ENCODE data around the gene BAIAP2.
"Not testable (repeated sequence)": the region's sequence is repeated elsewhere in the genome, so short reads cannot be mapped to it uniquely, and the experiment has no call there.

The BAIAP2 gene

DNA sequence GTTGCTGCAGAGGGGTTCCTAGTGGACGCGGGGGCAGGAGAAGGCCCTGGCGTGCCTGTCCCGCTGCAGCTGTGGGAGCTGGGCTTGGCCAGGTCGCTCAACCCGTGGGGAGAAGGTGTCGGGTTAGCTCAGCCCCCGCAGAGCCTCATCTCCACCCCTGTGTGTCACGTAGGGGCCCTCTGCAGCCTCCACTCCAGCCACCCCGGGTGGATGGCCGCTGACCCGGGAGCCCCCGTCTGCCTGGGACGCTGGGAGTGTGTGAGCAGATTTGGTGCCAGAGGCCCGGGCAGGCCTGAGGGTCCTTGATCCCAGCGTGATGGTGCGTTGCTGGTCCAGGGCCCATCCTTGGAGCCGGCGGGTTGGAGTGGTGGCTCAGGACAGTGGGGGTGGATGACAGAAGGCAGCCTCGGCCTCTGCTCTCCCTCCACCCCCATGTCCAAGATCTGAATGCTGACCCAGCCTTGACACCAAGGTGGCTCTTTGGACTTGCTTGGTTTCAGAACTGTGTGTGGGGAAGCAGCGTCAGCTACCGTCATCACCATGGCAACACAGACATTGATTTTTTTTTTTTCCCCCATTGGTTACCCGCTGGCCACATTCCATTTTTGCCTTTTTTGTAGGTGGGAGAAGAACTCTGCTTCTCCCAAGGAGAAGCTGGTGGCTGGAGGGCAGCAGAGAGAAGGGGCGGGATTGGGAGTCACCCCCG is 35.7 kb downstream of the BAIAP2 start:
- no peak overlapping the region for H3K4me3 Mint-ChIP-seq
- ATAC-seq (no peak), DNase-seq (ENCODE audit: low spot score in 2 of 2) (no peak)
- H3K36me3 Mint-ChIP-seq, result no peaks in the 10 kb centered on the region
- H3K27ac Mint-ChIP-seq, result no peak overlapping the region
- H3K9me3 Mint-ChIP-seq, result no peaks in the 10 kb centered on the region
- H3K4me1 Mint-ChIP-seq, result no peaks in the 10 kb centered on the region

- no peaks in the 10 kb centered on the region for H3K36me3 Mint-ChIP-seq
- no peaks in the 10 kb centered on the region for H3K9me3 Mint-ChIP-seq
- H3K4me3 Mint-ChIP-seq, result no peak overlapping the region
- no peak for ATAC-seq
- DNase-seq (ENCODE audit: low spot score in 2 of 2), result no peak
- H3K27ac Mint-ChIP-seq, result no peak overlapping the region
- H3K4me1 Mint-ChIP-seq, result no peaks in the 10 kb centered on the region
Observed at GRCh38 chr17:81071761-81072741, 37.1 kb downstream of the BAIAP2 start.

DNA sequence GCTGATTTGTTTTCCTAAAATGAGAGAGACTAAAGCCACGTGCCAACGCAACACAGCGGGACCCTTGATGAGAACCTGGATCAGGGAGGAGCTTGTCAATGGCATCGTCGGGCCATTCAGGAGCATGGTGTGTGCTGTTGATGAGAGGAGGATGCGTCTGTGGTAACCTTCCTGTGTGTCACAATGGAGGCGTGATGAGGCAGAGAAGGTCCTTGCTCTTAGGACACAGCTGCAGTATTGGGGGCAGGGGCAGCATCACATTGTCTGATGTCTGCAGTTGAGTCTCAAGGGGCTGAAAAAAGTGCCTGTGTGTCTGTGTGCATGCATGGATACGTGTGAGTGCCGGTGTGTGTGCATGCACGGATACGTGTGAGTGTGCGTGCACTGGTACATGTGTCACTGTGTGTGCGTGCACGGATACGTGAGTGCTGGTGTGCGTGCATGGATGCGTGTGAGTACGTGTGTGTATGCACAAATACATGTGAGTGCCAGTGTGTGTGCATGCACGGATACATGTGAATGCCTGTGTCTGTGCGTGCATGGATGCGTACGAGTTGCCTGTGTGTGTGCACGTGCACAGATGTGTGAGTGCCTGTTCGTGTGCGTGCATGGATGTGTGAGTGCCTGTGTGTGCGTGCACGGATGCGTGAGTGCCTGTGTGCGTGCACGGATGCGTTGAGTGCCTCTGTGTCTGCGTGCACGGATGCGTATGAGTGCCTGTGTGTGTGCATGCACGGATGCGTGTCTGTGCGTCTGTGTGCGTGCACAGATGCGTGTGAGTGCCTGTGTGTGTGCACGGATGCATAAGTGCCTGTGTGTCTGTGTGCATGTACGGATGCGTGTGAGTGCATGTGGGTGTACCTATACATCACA is 39.3 kb downstream of the BAIAP2 start:
- H3K27ac Mint-ChIP-seq, result peak overlapping the region; percentile 18

DNA sequence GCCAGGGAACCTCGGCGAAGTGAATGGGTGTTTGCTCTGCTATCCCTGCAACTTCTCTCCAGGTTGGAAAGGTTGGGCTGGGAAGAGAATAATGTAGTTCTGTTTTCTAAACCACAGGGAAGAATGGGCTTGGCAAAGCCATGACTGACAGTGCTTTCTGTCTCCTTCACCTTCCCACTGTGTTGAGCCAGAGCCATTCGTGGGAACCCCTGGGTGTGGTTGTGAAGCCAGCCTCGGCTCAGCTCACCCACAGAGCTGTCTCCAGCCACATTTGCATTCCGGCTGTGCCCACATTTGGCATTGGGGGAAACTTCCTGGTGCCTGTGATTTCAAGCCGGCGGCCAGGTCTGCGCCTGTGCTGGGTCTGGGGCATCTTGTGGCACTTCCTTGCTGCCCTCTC is 39.9 kb downstream of the BAIAP2 start:
- no peaks in the 10 kb centered on the region for H3K36me3 Mint-ChIP-seq

More for the DNA sequence above, 39.3 kb downstream of the BAIAP2 start:
- Mint-ChIP-seq H3K4me1 (peaks cover under 1% of the 10 kb centered on the region), H3K9me3 (no peaks in the 10 kb centered on the region), H3K36me3 (no peaks in the 10 kb centered on the region), H3K4me3 (no peak overlapping the region)
- no peak for DNase-seq (ENCODE audit: low spot score in 2 of 2)
- ATAC-seq, result no peak

GRCh38 chr17:81075307-81075706 is 40.4 kb downstream of the BAIAP2 start:
- Mint-ChIP-seq H3K9me3 (no peaks in the 10 kb centered on the region), H3K27ac (no peak overlapping the region), H3K4me3 (no peak overlapping the region), H3K4me1 (peaks cover 8% of the 10 kb centered on the region), H3K36me3 (no peaks in the 10 kb centered on the region)
- no peak for DNase-seq (ENCODE audit: low spot score in 2 of 2)
- no peak for ATAC-seq

More for the DNA sequence above, 39.9 kb downstream of the BAIAP2 start:
- H3K4me1 Mint-ChIP-seq, result peaks cover 7% of the 10 kb centered on the region
- ATAC-seq (no peak), DNase-seq (ENCODE audit: low spot score in 2 of 2) (no peak)
- H3K27ac Mint-ChIP-seq, result no peak overlapping the region
- no peaks in the 10 kb centered on the region for H3K9me3 Mint-ChIP-seq
- no peak overlapping the region for H3K4me3 Mint-ChIP-seq

DNA sequence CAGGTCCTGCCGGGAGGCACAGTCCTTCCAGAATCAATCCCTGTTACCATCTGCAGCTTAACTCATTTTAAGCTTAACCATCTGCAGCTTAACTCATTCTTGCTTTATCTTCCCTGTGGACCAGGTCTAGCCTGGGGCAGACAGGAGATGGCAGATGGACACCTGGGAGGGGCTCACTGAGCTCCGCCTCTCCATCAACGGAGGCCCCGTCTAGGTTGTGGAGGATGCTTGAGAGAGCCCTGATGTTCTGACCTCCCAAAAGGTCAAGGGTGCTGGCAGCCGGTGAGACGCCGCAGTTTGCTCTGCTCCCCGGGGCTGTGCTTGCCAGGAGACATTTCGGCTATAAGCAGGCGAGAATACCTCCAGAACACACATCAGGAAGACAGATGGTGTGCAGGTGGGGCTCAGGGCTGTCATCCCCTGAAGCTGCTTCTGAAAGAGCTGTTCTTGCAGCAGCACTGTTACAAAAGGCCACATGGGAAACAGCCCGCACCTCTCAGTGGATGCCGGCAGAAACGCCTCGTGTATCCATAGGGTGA is 41.3 kb downstream of the BAIAP2 start:
- no peak overlapping the region for H3K4me3 Mint-ChIP-seq
- H3K4me1 Mint-ChIP-seq, result peaks cover 8% of the 10 kb centered on the region
- no peak overlapping the region for H3K27ac Mint-ChIP-seq
- ATAC-seq (no peak), DNase-seq (ENCODE audit: low spot score in 2 of 2) (no peak)
- no peaks in the 10 kb centered on the region for H3K36me3 Mint-ChIP-seq
- H3K9me3 Mint-ChIP-seq, result no peaks in the 10 kb centered on the region

DNA sequence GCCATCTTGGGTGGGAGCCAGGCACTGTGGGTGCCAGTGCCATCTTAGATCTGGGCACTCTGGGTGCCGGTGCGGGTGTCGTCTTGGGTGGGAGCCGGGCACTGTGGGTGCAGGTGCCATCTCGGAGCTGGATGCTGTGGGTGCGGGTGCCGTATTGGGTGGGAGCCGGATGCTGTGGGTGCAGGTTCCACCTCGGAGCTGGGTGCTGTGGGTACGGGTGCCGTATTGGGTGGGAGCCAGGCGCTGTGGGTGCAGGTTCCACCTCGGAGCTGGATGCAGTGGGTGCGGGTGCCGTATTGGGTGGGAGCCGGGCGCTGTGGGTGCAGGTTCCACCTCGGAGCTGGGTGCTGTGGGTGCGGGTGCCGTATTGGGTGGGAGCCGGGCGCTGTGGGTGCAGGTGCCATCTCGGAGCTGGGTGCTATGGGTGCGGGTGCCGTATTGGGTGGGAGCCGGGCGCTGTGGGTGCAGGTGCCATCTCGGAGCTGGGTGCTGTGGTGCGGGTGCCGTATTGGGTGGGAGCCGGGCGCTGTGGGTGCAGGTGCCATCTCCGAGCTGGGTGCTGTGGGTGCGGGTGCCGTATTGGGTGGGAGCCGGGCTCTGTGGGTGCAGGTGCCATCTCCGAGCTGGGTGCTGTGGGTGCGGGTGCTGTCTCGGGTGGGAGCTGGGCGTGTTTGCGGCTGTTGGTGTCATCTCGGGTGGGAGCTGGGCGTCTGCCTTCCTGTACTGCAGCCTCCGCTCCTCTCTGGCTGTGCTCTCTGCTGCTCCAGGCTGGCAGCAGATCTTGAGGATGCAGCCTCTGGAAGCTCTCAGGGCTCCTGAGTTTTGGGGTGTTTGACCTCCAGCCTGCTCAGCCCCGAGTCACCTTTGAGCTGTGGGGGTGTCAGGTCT is 43.3 kb downstream of the BAIAP2 start:
- not testable (repeated sequence) for H3K4me1 Mint-ChIP-seq; H3K9me3 Mint-ChIP-seq; H3K27ac Mint-ChIP-seq; DNase-seq (ENCODE audit: low spot score in 2 of 2); ATAC-seq; H3K4me3 Mint-ChIP-seq; H3K36me3 Mint-ChIP-seq

GRCh38 chr17:81080019-81080418 is 45.1 kb downstream of the BAIAP2 start:
- H3K27ac Mint-ChIP-seq, result no peak overlapping the region
- ATAC-seq (no peak), DNase-seq (ENCODE audit: low spot score in 2 of 2) (no peak)
- H3K36me3 Mint-ChIP-seq, result no peaks in the 10 kb centered on the region
- no peak overlapping the region for H3K4me3 Mint-ChIP-seq
- no peaks in the 10 kb centered on the region for H3K9me3 Mint-ChIP-seq
- peaks cover 13% of the 10 kb centered on the region for H3K4me1 Mint-ChIP-seq

GRCh38 chr17:81081222-81082176 is 46.5 kb downstream of the BAIAP2 start:
- DNase-seq (ENCODE audit: low spot score in 2 of 2) (no peak), ATAC-seq (no peak)
- H3K4me3 Mint-ChIP-seq, result no peak overlapping the region
- H3K27ac Mint-ChIP-seq, result no peak overlapping the region
- H3K4me1 Mint-ChIP-seq, result peaks cover 13% of the 10 kb centered on the region
- H3K36me3 Mint-ChIP-seq, result no peaks in the 10 kb centered on the region
- no peaks in the 10 kb centered on the region for H3K9me3 Mint-ChIP-seq

DNA sequence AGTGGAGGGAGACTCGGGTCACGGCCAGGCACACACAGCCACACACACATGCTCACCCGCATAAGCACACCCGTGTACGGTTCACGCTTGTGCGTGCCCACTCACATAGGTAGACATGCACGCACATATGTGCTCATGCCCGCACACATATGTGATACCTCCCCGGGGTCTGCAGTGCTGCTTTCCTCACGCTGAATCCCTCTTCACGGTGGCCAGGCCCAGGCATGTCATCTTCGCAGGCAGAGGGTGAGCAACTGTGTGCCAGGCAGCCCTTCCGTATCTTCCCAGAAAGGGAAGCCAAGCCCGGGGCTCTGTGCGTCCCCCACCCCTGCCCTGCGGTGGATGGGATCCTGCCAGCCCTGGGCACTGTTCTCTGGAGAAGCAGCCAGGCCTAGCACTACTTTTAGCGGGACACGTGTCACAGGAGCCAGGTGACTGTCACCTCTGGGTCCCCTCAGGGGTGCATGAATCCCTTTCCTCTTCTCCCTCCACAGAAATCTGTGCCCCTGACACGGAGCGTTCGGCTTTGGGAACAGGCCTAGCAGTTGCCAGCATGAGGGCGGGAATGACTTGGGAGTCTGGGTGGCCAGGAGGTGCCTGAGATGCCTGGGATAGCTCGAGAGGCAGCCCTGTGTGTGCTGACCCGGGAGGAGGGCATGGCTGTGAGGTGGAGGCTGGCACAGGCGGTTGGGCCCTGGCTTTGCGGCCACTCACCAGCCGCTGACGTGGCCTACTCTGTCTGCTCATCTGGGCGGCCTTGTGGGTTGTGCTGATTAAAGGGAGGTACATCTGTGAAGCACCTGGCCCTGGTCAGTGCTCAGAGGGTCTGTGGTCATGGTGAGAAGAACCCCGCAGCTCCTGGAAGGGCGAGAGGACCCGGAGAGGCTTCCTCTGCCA is 47.5 kb downstream of the BAIAP2 start:
- no peaks in the 10 kb centered on the region for H3K9me3 Mint-ChIP-seq
- H3K27ac Mint-ChIP-seq, result peak overlapping the region; percentile 43
- no peaks in the 10 kb centered on the region for H3K36me3 Mint-ChIP-seq
- DNase-seq (ENCODE audit: low spot score in 2 of 2) (no peak), ATAC-seq (no peak)
- peaks cover 13% of the 10 kb centered on the region for H3K4me1 Mint-ChIP-seq
- H3K4me3 Mint-ChIP-seq, result no peak overlapping the region

DNA sequence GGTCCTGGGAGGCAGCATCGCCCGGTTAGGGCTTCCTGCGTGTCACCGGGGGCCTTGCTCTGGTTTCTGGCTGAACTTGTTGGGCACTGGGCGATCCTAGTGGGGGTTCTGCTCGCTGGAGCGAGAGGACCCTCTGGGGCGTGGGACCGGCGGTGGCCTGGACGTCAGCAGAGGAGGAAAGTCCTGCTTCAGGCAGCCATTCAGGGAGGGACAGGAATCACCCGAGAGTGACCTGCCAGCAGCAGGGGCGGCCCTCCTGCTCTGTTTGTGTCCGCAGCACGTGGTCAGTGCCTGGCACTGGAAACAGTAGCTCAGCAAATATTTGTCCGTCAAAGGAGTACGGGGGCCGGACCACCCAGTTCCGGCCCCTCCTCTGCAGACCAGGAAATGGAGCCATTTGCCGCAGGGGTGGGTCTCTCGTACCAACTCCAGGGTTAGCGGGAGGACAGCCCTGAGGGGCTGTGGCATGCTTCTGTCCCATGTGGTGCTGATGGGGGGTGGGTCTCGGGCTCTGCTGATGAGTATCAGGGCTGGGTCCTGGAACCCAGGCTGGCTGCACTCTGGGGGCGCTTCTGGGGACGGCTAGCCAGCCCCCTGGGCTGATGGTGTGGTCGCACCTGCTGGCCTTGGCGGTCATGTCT is 48.3 kb downstream of the BAIAP2 start:
- Mint-ChIP-seq H3K36me3 (no peaks in the 10 kb centered on the region), H3K4me3 (no peak overlapping the region), H3K4me1 (peaks cover 13% of the 10 kb centered on the region), H3K9me3 (no peaks in the 10 kb centered on the region), H3K27ac (peak overlapping the region; percentile 43)
- ATAC-seq (no peak), DNase-seq (ENCODE audit: low spot score in 2 of 2) (no peak)

Data from stimulated activated effector memory CD8-positive, alpha-beta T cell treated with anti-CD3 and anti-CD28 coated beads, Interleukin-12 subunit alpha, Interleukin-12 subunit beta, amount 100 ng/mL, for 72 hours (primary cell).